GM19395 (cell line): ENCODE results near the gene TNFSF10.
"Not testable (repeated sequence)": the region's sequence is repeated elsewhere in the genome, so short reads cannot be mapped to it uniquely, and the experiment has no call there.

ENCODE experiments used
- ATAC-seq: cut with Tn5 transposase; IDR thresholded peaks from one replicate; pipeline ENCODE4 v1.9.1; 2021; ENCODE audit warnings: mild to moderate bottlenecking, moderate library complexity; ENCODE audit not compliant: unreplicated experiment

TNFSF10 gene

GRCh38 chr3:172544404-172544803 lies 21.2 kb upstream of the TNFSF10 start:
- no peak for ATAC-seq

- no peak for ATAC-seq
Observed at GRCh38 chr3:172543884-172544283, 20.7 kb upstream of the TNFSF10 start.

GRCh38 chr3:172543419-172543818 lies 20.2 kb upstream of the TNFSF10 start:
- no peak for ATAC-seq

- ATAC-seq: no peak
Observed at GRCh38 chr3:172542999-172543398, 19.8 kb upstream of the TNFSF10 start.

- no peak for ATAC-seq
Observed at GRCh38 chr3:172541945-172542488, 18.8 kb upstream of the TNFSF10 start.

GRCh38 chr3:172540049-172540448 lies 16.8 kb upstream of the TNFSF10 start:
- no peak for ATAC-seq

GRCh38 chr3:172539273-172539672 lies 16.0 kb upstream of the TNFSF10 start:
- no peak for ATAC-seq

GRCh38 chr3:172538368-172539151 lies 15.3 kb upstream of the TNFSF10 start:
- no peak for ATAC-seq

- no peak for ATAC-seq
Observed at GRCh38 chr3:172537507-172538158, 14.4 kb upstream of the TNFSF10 start.

- no peak for ATAC-seq
Observed at GRCh38 chr3:172536993-172537419, 13.8 kb upstream of the TNFSF10 start.

GRCh38 chr3:172536505-172536904 lies 13.3 kb upstream of the TNFSF10 start:
- no peak for ATAC-seq

- no peak for ATAC-seq
Observed at GRCh38 chr3:172530566-172530965, 7.3 kb upstream of the TNFSF10 start.

GRCh38 chr3:172530101-172530561 lies 6.9 kb upstream of the TNFSF10 start:
- no peak for ATAC-seq

- no peak for ATAC-seq
Observed at GRCh38 chr3:172528677-172529076, 5.4 kb upstream of the TNFSF10 start.

- ATAC-seq: no peak
Observed at GRCh38 chr3:172527306-172527705, 4.1 kb upstream of the TNFSF10 start.

GRCh38 chr3:172525116-172525613 lies 1.9 kb upstream of the TNFSF10 start:
- no peak for ATAC-seq

GRCh38 chr3:172524611-172525010 lies 1.4 kb upstream of the TNFSF10 start:
- ATAC-seq: no peak

GRCh38 chr3:172521837-172522726 lies 1.1 kb downstream of the TNFSF10 start:
- ATAC-seq: not testable (repeated sequence)

GRCh38 chr3:172520301-172520831 lies 2.9 kb downstream of the TNFSF10 start:
- ATAC-seq: peak; percentile 58

- ATAC-seq: no peak
Observed at GRCh38 chr3:172519740-172520139, 3.5 kb downstream of the TNFSF10 start.
